Measurements from ENCODE around the gene EPHA1.

Gene EPHA1

GRCh38 chr7:143419880-143420279 is 11.2 kb upstream of the EPHA1 start:
- TF ChIP-seq CTCF (IDR thresholded peaks at IDR 0.05; ENCODE audit: insufficient read depth, low read length, poor library complexity, severe bottlenecking) (no peak), EZH2phosphoT487 (conservative IDR thresholded peaks at IDR 0.05; ENCODE audit: low read length) (no peak)
- no peaks in the 10 kb centered on the region for H3F3A ChIP-seq (ENCODE audit: insufficient read depth)
- no peaks in the 10 kb centered on the region for H3K9me2 ChIP-seq (replicated peaks; ENCODE audit: insufficient read depth, low read length)
- no peak overlapping the region for H3K9ac ChIP-seq (ENCODE audit: low read length)
- no peaks in the 10 kb centered on the region for H4K20me1 ChIP-seq (ENCODE audit: low read depth, low read length)
- no peaks in the 10 kb centered on the region for H3K9me3 ChIP-seq (ENCODE audit: insufficient read depth, low read length)
- no peaks in the 10 kb centered on the region for H3K79me2 ChIP-seq (ENCODE audit: insufficient read depth, low read length)
- H3K4me3 ChIP-seq (ENCODE audit: insufficient read depth, low read length, poor library complexity, severe bottlenecking), result no peak overlapping the region
- no peak overlapping the region for H3K27ac ChIP-seq (ENCODE audit: low read depth, low read length)
- no peak overlapping the region for H3K4me2 ChIP-seq (ENCODE audit: low read depth, low read length, poor library complexity, severe bottlenecking)
- no peak overlapping the region for H2AFZ ChIP-seq (ENCODE audit: low read depth, low read length, severe bottlenecking)
- no peaks in the 10 kb centered on the region for H3K27me3 ChIP-seq (ENCODE audit: low read length)
- no peaks in the 10 kb centered on the region for H3K36me3 ChIP-seq (ENCODE audit: low read length)

- no peak for TF ChIP-seq EZH2phosphoT487 (conservative IDR thresholded peaks at IDR 0.05; ENCODE audit: low read length)
- no peak for TF ChIP-seq CTCF (IDR thresholded peaks at IDR 0.05; ENCODE audit: insufficient read depth, low read length, poor library complexity, severe bottlenecking)
- no peak overlapping the region for H3K27ac ChIP-seq (ENCODE audit: low read depth, low read length)
- H3K27me3 ChIP-seq (ENCODE audit: low read length), result no peaks in the 10 kb centered on the region
- no peak overlapping the region for H3K4me3 ChIP-seq (ENCODE audit: insufficient read depth, low read length, poor library complexity, severe bottlenecking)
- H3K36me3 ChIP-seq (ENCODE audit: low read length), result no peaks in the 10 kb centered on the region
- no peaks in the 10 kb centered on the region for H3K9me3 ChIP-seq (ENCODE audit: insufficient read depth, low read length)
- no peaks in the 10 kb centered on the region for H3K79me2 ChIP-seq (ENCODE audit: insufficient read depth, low read length)
- H3K9me2 ChIP-seq (replicated peaks; ENCODE audit: insufficient read depth, low read length), result no peaks in the 10 kb centered on the region
- no peak overlapping the region for H3K4me2 ChIP-seq (ENCODE audit: low read depth, low read length, poor library complexity, severe bottlenecking)
- no peak overlapping the region for H3K9ac ChIP-seq (ENCODE audit: low read length)
- no peaks in the 10 kb centered on the region for H4K20me1 ChIP-seq (ENCODE audit: low read depth, low read length)
- no peaks in the 10 kb centered on the region for H3F3A ChIP-seq (ENCODE audit: insufficient read depth)
- no peak overlapping the region for H2AFZ ChIP-seq (ENCODE audit: low read depth, low read length, severe bottlenecking)
Observed at GRCh38 chr7:143418681-143419458, 10.2 kb upstream of the EPHA1 start.

- Histone ChIP-seq H3F3A (ENCODE audit: insufficient read depth) (no peaks in the 10 kb centered on the region), H3K4me3 (ENCODE audit: insufficient read depth, low read length, poor library complexity, severe bottlenecking) (no peak overlapping the region), H3K27ac (ENCODE audit: low read depth, low read length) (no peak overlapping the region), H2AFZ (ENCODE audit: low read depth, low read length, severe bottlenecking) (no peak overlapping the region), H3K27me3 (ENCODE audit: low read length) (no peaks in the 10 kb centered on the region), H3K4me2 (ENCODE audit: low read depth, low read length, poor library complexity, severe bottlenecking) (no peak overlapping the region), H3K79me2 (ENCODE audit: insufficient read depth, low read length) (no peaks in the 10 kb centered on the region), H4K20me1 (ENCODE audit: low read depth, low read length) (no peaks in the 10 kb centered on the region), H3K9me2 (replicated peaks; ENCODE audit: insufficient read depth, low read length) (no peaks in the 10 kb centered on the region), H3K9ac (ENCODE audit: low read length) (no peak overlapping the region), H3K9me3 (ENCODE audit: insufficient read depth, low read length) (no peaks in the 10 kb centered on the region), H3K36me3 (ENCODE audit: low read length) (no peaks in the 10 kb centered on the region)
- TF ChIP-seq EZH2phosphoT487 (conservative IDR thresholded peaks at IDR 0.05; ENCODE audit: low read length) (no peak), CTCF (IDR thresholded peaks at IDR 0.05; ENCODE audit: insufficient read depth, low read length, poor library complexity, severe bottlenecking) (no peak)
Observed at GRCh38 chr7:143417734-143418383, 9.2 kb upstream of the EPHA1 start.
